Activated CD8-positive, alpha-beta memory T cell treated with anti-CD3 and anti-CD28 coated beads, Interleukin-2, amount 50 U/mL, for 1 hour (primary cell): ENCODE results near the gene PNMA6F.
"Not testable (repeated sequence)": the region's sequence is repeated elsewhere in the genome, so short reads cannot be mapped to it uniquely, and the experiment has no call there.

Experiments used
- DNase-seq: peaks from one replicate; pipeline ENCODE4 v3.0.0-alpha.2; 2020; ENCODE audit errors: extremely low read depth

The PNMA6F gene

DNA sequence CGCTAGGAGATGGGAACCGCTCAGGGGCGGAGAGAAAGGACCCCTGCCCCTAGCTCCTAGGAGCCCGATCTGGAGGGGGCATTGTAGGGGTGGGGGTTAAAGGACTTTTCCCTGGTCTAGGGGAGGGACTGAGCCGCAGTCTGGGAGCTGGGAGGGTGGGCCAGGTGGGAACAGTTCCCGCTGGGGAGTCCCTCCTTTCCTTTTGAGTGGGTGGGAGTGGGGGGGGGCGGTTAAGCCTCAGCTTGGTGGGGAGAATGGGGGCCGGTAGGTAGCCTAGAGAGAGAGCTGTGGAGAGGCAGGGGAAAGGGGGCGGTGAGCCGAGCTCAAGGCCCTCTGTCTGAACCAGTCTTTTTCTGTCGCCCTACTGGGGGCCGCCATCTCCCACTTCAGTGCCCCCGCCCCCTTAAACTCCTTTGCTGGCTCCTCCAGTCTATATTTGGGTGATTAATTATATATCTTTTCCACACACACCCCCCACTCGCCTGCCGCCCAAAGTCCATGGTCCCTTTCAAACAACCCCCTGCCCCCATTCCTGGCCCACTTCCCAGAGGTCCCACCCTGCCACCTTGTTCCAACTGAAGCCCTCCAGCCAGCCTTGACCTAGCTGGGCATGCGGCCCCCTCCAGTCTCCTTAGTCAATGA is 13.2 kb upstream of the PNMA6F start:
- no peak for DNase-seq

DNA sequence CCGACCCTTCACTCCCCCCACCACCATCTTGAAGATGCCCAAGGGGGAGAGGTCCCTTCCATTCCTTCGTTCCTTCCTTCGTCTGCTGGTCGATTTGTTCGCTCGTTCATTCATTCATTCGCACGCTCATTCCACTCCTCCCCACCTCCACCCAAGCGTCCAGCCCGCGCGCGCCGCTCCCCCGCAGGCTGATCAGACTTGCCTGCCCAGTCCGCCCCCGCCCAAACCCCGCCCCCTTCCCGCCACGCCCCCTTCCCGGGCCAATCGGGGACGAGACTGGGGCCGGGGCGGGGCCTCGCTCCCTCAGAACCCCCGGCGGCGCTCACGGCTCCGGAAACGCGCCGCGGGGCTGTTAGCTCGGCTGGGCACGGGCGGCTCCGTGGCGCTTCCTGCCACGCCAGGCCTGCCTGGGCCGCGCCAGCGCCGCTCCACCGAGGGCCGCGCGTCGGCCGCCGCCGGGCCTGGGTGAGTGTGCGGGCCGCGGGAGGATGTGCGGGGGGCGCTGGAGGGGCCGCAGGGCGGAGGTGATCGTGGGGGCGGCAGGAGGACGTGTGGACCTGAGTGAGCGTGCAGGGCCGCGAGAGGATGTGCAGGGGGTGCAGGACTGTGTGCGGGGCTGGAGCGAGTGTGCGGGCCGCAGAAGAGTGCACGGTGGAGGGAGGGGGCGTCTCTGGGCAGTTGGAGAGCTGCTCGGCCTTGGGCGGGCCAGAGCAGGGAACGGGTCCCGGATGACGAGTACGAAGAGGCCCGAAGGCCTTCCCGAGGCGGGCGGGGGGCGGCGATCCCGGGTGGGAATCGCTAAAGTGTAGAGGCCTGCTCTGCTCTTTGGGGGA is 12.5 kb upstream of the PNMA6F start, which contains the start of gene ZNF275:
TSS of gene ZNF275 (plus strand) at position 333 of the 833 bp plus-strand sequence. CDS start 2,527 bp downstream, outside the sequence.
- peak; percentile 22 for DNase-seq

DNA sequence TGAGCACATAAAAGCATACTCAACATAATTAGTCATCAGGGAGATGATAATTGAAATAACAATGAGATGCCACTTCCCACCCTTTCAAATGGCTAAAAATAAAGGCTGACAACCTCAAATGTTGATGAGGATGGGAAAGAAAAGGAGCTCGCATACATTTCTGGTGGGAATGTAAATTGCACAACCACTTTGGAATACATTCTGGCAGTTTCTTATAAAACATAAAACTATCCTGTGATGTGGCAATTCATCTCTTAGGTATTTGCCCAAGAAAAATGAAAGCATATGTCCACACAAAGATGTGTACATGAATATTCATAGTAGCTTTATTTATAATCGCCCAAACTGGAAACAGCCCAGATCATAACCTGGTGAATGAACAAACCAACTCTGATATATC is 11.7 kb upstream of the PNMA6F start:
- DNase-seq = no peak

DNA sequence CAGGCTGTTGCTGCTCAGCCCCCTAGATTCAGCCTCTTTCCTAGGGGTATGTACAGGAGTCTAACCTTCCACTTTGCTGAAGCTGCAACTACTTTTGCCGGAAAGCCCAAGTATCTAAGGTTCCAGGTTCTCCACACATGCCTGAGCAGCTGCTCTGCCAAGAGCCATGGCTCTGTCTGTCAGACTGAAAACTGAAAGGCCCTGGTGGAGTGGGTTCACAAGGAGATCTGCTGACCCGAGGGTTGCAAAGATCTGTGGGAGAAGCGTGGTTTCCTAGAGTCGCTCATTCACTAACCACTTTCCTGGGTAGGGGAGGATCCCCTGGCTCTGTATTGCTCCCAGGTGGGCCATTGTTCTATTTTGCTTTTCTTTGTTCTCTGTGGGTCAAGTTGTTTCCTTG is 6.0 kb upstream of the PNMA6F start:
- DNase-seq = no peak

DNA sequence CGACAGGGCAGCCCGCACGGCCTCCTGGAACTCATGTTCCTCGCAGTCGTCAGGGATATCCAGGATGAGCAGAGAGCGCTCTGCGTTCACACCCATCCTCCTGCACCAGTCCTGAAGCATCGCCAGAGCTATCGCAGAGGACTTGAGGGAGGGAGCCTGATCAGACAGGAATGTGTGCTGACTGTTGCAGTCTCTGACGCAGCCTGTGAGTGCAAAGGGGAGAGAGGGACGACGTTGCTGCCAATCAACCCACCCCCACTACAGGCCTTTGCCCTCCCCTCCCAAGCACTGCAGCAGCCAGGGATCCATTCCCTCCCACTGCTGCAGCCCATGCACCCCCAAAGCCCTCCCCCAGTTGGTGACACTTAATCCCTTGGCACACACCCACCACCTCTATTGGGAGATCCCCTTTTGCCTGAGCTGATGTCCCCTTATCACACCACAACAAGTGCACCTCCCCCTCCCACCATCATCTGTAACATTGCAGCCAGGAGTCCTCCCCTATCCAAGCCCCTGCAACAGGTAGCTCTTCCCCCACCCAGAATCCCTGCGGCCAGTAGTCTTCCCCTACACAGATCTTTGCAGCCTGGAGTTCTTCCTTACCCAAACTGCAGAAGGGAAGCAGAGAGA is 897 bp downstream of the PNMA6F start:
- no peak for DNase-seq

DNA sequence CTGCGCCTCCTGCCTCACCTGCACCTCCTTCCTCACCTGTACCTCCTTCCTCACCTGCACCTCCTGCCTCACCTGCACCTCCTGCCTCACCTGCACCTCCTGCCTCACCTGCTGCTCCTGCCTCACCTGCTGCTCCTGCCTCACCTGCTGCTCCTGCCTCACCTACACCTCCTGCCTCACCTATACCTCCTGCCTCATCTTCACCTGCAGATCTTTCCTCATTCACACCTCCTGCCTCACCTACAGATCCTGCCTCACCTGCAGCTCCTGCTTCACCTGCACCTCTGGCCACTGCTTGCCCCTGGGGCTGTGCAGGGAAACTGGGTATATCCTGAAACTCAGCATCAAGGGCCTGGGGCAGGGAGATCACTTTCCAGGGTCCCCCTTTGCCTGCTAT is 1.5 kb downstream of the PNMA6F start:
- not testable (repeated sequence) for DNase-seq

DNA sequence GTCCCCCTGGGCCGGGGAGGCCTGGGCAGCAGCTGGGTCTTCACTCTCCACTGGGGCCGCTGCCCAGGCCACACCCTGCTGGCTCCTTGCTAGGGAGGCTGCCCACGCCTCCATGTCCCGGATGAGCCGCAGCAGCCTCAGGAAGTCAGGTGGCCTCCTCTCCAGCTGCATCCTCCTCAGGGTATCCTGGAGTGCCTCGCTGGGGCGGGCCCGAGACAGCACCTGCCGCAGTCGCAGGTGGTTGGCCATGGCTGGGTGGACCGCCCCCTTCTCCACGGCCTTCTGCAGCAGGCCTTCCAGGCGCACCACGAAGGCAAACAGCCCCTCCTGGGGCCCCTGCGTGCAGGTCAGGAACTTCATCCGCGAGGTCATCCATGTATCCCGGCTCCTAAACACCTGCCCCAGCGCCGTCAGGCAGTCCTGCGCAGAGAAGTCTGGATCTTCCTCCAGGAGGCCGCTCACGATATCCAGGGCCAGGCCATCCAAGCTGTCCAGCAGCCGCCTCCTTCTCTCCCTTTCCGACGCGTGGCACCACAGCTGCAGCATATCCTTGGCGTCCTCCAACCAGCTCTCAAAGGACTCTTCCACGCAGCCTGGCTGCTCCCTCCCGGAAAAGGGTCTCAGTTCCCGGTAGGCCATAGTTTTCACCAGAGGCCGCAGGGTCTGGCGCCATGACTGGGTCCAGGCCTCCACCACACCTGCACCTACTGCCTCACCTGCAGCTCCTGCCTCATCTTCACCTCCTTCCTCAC is 2.1 kb downstream of the PNMA6F start:
- no peak for DNase-seq

DNA sequence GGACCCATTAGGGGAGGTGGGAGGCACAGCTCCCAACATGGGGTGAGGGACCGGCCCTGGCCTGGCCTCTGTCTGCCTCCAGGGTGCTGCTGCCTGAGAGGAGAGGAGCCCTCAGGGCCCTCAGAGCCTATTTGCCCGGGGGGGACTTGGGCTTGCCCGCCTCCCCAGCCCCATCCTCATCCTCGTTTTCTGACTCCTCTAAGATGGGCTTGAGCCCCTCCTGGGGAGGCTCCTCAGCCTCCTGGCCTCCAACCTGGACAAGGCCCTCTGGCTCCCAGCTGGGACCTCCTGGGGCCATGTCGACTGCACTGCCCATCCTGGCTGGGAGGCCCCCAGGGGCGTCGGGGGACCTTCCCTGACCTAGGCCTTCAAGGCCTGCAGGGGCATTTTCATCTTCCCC is 2.8 kb downstream of the PNMA6F start:
- DNase-seq = no peak

DNA sequence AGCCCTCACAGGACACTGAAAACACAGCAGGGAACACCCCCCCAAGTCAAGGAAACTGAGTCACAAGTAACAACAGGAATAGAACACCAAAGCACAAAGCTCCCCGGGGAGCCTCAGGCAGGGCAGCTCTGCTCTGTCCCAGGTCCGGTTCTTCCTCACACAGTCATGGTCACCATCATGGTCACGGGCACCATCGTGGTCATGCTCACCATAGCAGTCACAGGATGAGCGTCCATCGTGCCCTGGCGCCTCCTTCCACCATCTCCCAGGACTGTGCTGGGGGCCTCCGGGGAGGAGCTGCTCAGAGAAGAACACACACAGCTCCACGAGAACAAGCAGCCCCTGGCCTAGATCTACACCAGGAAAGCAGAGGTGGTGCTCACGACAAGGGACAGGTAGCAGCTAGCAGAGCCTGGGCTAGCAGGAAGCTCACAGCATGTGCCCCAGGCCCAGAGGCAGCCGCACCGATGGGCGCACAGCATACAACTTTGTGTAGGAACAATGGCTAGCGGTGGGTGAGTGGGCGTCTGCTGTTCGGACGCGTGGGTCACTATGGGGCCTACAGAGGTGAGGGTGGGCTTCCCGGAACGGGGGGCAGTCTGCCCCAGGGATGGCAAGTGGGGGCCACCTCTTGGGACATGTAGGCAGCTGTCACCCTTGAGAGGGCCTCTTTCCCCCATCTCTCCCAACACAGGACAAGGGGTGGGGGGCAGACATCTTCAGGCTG is 3.4 kb downstream of the PNMA6F start:
- no peak for DNase-seq

DNA sequence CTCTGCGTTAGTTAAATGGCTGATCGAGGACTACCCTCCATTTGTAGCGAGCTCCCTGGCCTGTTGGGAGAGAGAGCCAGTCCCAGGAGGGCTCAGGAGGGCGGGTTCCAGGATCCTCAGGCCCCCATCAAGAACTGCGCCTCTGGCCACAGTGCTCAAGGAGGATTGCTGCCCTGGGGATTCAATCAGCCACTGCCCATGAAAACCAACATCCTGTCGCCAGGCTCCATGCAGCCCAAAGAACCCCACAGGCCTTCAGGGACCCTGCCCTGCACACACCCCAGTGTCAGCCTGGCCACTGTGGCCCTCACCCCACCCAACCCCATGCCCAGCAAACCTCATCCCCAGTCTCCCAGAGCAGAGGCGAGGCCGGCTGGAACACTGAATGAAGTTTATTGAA is 4.3 kb downstream of the PNMA6F start:
- DNase-seq = no peak

DNA sequence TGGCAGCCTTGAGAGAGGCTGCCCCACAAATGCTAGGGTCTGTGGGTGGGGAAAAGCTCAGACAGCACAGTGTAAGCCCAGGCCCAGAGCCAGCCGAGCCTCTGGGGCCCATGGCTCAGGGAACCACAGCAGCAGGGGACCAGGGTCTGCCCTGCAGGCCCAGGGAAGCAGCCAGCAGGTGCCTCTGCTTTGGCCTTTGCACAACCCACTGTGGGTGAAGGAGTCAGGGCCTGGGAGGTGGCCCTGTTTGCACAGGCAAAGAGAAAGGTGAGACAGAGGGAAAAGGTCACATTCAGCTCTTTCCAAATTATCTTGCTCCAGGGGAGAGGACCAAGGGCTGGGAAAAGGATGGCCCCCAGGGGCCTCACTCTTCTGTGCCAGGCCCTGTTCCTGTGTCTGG is 8.7 kb downstream of the PNMA6F start:
- DNase-seq = no peak

DNA sequence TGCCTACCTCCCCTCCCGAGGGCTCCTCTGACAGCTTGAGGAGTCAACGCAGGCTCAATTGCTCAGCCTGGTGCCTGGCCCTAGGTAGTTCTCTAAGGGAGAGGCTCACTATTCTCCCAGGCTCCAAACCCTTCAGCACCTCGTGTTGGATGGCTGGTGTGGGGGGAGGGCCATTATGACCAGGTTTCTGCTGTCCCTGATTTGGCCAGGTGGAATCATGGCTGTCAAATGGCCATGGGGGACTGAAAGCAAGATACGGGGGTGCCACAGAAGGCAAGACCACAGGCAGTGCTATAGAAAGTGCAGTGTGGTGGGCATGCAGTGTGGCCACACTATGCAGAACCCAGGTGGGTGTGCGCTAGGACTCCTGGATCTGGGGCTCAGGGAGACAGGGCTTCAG is 9.5 kb downstream of the PNMA6F start:
- no peak for DNase-seq

DNA sequence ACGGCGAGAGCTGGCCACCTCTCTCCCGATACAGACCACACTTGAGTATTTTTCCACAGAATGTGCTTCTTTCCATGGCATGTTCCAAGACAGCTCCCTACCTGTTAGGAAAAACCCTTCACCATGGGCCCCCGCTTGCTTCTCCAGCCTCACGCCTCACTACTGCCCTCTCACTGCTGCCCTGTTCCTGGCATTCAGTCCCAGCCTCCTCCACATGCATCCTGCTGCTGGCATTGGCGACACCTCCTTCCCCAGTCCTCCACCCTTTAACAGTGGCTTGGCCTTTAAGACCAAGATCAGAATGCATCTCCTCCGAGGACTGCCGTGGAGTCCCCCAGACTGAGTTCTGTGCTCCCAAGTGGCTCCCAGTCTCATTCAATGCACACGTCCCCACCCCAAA is 10.7 kb downstream of the PNMA6F start:
- no peak for DNase-seq

DNA sequence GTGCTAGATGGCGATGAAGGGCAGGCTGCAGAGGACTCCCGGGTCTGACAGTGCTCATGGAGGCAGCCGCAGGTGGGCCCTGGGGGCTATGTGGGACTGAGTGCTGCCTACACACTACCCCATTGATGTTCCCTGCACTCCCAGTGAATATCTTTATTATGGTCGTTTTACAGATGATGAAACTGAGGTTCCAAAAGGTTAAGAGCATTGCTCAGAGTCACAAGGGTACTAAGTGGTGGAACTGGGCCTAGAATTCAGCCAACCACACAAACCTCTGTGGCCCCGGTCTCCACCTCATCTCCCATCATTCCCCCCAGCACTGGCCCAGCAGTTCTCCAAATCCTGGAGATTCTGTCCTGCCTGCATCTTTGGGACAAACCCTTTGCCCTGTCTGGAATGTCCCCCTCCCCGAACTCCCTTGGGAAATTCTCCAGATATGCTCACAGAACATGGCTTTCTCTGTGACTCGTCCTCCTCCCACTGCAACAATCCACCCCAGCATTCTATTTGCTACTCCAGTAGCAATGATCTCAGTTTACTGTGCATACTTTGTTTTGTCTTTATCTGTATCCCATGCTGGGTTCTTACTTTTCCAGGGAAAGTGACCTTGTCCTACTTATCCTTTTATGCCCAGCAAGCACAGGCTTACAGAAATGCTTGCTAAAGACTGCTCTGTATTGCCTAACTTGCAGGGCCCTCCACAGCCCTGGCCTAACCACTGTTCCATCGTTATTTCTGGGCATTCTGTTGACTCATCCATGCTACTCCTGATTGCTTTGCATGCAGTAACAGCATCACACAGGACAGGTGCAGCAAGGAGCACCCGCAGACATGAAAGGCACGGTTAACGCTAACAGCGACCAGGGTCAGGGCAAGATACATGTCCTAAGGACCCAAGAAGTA is 14.0 kb downstream of the PNMA6F start:
- DNase-seq = no peak

DNA sequence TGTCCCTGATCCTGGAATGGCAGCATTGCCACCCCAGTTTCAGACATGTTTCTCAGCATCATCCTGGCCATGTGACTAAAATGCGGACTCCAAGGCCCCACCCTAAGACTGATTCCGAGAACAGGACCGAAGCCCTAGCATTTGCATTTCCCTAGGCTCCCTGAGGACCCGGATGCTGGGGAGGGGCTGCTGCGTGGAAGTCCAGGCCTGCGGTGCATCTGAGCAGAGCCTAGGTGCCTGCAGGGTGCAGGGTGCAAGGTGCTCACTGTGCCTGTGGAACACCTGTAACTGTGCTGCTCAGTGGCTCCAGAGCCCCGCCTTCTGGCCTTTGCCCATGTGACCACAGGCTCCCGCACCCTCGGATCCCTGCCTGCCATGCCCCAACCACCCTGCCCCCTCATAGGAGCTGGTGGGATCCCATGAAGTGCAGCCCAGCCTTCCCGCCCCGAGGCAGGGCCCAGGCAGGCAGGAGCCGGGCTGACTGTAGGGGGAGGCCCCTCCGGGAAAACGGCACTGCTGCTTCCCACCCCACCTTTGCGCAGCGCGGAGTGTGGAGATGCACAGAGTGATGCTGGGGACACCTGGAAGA is 14.9 kb downstream of the PNMA6F start:
- no peak for DNase-seq

DNA sequence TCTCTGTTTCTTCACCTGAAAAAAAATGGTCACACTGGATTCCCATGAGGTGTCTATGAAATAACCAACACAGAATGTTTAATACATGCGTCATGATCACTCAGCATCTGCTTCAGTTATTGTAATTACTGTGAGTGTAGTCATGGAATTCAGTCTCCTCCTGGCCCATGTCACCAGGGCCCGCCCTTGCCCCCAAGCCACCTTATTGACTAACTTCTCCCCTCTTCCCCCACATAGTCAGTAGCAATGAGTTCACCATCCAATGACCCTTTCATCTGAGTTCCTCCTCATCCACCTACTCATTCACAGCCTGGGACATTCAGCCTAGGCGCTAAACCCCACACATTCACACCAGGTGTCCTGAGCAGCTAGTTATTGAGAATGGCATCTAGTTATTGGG is 15.6 kb downstream of the PNMA6F start:
- DNase-seq = no peak

DNA sequence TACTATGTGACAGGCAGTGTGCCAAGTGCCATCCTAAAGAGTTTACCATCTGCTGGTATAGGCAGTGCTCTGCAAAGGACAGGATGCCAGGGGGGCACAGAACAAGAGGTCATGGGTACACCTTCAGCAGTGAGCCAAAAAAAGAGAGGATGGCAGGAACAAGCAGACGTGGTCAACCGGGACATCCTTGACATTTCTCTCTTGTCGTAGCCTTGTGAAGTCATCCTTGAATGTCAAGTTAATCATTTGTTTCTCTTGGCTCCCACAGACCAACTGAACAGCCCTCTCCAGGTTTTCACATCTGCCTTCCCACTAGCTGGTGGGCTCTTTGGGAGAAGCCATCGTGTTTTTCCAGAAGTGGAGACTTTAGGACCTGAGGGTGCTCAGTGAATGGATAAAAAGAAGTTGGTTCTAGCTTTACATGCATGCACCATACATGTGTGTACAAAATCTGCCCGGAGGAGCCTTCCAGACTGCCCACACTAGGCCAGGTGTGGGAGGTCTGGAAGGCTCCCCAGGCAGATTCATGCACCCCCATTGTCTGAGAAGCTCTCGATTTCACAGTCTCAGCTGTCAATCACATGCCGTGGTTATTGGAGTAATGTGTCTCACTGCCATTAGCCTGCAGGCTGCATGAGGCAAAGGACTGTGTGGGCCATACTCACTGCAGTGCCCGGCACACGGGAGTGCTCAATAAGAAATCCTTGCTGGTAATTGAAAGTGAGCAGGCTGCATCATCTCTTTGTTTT is 16.4 kb downstream of the PNMA6F start:
- DNase-seq = no peak

DNA sequence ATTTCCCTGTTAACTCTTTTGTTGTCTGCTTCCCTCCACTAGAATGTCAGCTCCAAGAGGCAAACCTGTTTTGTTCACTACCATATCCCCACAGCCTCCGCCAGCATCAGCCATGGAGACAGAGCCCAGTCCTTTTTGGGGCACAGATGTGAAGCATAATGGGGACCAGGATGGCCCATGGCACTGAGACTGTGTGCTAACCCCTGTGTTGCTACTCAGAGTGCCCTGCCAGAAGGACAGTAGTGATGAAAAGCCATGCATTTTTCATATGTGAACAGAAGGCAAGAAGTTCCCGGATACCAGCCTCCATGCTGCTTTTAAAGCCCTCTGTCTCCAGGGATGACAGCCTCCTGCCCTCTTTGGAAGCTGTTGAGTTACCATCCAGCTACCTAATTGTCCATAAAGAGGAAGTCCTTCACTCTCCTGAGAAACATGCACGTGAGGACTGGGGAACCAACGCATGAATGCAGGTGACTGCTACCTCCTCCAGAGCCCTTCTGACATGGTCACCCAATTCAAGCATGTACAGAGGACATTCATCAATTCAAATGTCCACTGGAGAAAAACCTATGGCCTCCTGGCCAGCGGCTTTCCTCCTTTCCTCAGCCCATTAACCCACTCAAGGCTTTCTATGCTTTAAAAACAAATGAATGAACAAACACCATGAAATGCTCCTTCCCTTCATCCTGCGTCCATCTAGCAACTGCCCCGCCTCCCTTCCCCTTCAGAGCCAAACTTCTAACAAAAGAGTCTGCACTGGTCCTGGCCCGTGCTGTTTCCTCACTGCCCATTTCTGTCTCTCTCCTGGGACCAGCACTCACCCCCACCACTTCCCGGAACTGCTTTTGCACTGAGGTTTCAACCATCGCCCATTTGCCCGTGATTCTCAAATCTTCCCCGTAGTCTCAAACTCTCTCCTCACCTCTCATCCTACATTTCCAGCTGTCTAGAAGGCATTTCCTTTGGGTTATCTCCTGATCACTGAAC is 18.0 kb downstream of the PNMA6F start:
- DNase-seq = no peak
